Stimulated activated CD8-positive, alpha-beta memory T cell treated with anti-CD3 and anti-CD28 coated beads, Interleukin-7, amount 100 ng/mL, for 4 hours (primary cell): ENCODE data around the gene KIAA1217.

Experiments used
- DNase-seq, 2 donors: peaks; one replicate each; pipeline ENCODE4 v3.0.0-alpha.2; 2020; ENCODE audit warnings: low read depth in 2 of 2

The KIAA1217 gene

DNA sequence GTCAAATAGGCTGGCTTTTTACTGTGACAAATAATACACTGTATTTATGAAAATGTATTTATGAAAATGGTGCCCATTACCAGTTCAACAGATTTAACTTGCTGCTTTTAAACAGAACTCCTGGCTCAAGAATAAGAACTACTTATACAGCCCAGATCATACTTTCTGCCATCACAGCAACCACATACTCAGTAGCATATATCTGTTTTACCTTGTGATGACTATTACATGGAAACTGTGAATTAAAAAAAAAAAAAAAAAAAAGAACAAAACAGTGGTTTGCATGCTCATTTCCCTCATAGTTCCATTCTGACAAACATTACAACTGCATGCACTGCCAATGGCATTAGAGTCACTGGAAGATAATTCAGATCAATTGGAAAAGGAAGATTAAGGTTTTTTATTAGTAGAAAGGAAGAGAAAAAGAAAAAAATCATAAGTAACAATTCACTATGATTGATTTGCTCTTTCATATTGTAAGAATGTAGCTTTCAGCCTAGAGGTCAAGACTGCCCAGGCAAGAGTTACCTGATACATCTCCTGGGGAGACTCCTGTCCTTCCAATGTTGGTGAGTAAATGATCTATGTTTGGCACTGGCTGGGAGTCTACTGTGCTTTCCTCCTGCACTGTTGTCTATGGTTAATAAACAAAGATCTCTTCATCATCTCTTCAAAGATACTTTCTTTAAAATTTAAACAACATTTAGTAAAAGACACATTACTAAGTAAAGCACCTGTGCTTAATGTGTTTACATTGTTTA, 381.9 kb downstream of the KIAA1217 start:
- no peak for DNase-seq

DNA sequence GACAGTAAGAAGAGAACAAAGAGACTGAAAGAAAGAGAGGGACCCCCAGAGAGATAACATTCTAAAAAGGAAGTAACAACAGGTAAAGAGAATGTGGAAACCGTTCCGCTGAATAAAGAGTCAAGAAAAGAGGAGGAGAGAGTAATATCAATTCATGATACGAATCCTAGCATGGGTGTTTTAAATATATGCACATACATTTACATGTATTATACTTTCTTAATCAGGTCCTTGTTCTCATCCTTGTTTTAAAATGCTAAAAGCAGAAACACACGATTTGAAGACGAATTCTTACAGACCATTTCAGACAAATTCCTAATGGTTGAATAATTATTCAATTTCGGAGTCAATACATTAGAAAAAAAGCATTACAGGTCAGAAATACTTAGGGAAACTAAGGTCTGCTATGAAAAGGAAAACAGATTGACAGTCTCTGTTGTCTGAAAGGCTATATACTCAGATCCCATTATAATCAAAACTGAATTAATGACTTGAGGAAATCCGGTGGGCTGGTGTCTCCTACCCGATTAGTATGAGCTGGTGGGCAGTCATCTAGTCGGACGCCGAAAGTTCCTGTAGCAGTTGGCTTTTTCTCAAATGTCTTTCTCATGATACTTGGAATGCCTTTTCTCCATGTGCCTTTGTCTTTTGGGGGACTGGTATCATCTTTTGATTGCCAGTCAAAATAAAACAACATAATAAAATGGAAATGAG, 387.4 kb downstream of the KIAA1217 start:
- DNase-seq = no peak

DNA sequence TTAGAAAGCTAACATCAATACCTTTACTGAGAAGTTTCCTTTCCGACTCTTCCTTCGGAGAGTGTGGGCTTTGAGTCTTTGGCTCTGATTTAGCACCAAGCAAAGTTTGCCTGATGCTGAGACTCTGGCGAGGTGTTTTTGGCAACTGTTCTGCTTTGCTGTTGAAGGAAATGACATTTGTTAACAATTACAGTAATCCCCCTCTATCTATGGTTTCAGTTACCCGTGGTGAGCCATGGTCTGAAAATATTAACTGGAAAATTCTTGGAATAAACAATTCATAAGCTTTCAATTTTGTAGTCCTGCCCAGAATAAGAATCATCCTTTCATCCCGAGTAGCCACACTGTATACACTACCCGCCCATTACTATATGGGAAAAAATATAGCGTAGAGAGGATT, 388.5 kb downstream of the KIAA1217 start:
- DNase-seq = no peak
